ENCODE data around the gene RGS11.

RGS11 gene

DNA sequence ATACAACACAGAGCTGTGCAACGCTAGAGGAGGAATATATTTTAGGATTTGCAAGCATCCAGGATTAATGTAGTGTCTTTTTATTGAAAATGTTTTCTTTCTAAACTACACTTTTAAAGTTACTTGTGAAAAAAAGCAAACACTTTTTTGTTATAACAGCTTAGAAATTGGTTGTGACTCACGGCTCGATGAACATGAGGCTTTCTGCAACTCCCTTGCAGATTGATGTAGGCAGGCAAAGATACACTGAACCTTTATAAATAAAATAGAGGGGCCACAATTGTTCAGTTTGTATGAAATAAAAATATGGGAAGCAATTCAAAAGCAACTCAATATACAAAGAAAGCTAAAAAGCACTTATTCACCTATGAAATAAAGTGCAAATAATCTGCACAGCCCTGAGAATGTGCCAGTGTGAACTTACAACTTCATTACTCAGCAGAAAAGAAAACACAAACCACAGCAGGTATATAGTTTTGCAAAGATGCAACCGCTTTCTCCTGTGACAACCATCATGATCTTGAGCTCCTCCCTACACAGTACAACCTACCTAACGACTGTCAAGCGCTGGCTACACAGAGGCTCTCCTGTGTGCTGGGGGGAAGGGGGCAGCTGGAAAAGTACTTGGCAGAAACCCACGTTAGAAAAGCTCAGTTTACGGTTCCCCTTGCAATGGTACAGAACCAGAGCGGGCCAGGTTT lies 47.4 kb downstream of the RGS11 start:
- no peak for DNase-seq

GRCh38 chr16:220021-220420 lies 55.7 kb downstream of the RGS11 start:
- DNase-seq: no peak
